MCF 10A (cell line): ENCODE data around the gene GPRC5C. TPM values are rescaled to one million over a fixed set of nuclear protein-coding genes. Genes with fewer than 3 reads are reported as not detected.

Source experiments
- BruUV-seq: library from RNA; stranded (reverse); fragments of 400-500 nt; replicated peaks from 2 replicates; lab custom pipeline; 2021; lab: Mats Ljungman, UMichigan
- CTCF ChIA-PET: fragments of 300-600 bp; sonication (Branson Sonifier 250); formaldehyde crosslinking; extraction: SDS; loops from one replicate; lab custom pipeline; 2021; ENCODE audit warnings: antibody characterized with exemption, inconsistent platforms; lab: Yijun Ruan, JAX
- POLR2A ChIA-PET: fragments of 300-600, 350-650 bp; sonication (Branson Sonifier 250); formaldehyde crosslinking; extraction: SDS; loops from one replicate; lab custom pipeline; 2020; ENCODE audit warnings: antibody characterized with exemption, inconsistent platforms; lab: Yijun Ruan, JAX
- DNase-seq: peaks from one replicate; pipeline ENCODE4 v3.0.0-alpha.2; 2018; ENCODE audit not compliant: unreplicated experiment
- H3K27ac Mint-ChIP-seq: one replicate; pipeline ENCODE4 v1.8.0; 2022; ENCODE audit warnings: mild to moderate bottlenecking, low read depth, mixed read lengths; ENCODE audit not compliant: unreplicated experiment
- H3K27me3 Mint-ChIP-seq: one replicate; pipeline ENCODE4 v1.8.0; 2022; ENCODE audit warnings: mixed read lengths; ENCODE audit not compliant: insufficient read depth, unreplicated experiment
- H3K36me3 Mint-ChIP-seq: one replicate; pipeline ENCODE4 v1.8.0; 2022; ENCODE audit warnings: mild to moderate bottlenecking, moderate library complexity, mixed read lengths; ENCODE audit not compliant: insufficient read depth, unreplicated experiment
- H3K4me1 Mint-ChIP-seq: one replicate; pipeline ENCODE4 v1.8.0; 2022; ENCODE audit warnings: mixed read lengths; ENCODE audit not compliant: insufficient read depth, unreplicated experiment
- H3K4me3 Mint-ChIP-seq: one replicate; pipeline ENCODE4 v1.8.0; 2022; ENCODE audit warnings: mild to moderate bottlenecking, moderate library complexity, mixed read lengths; ENCODE audit not compliant: unreplicated experiment
- H3K9me3 Mint-ChIP-seq: one replicate; pipeline ENCODE4 v1.8.0; 2022; ENCODE audit warnings: mixed read lengths; ENCODE audit not compliant: unreplicated experiment
- intact Hi-C: fragments of 100-400 bp; cut with micrococcal nuclease; formaldehyde crosslinking; loops from 2 replicates; pipeline ENCODE4 v1.14.1; 2022
- total RNA-seq: library from RNA; stranded (reverse); gene quantifications from 2 replicates; pipeline ENCODE4 v1.2.3, GENCODE V29; 2022
- TF ChIP-seq, protein P1 (sequence below): fragments of 200-600 bp; IDR thresholded peaks from one replicate; pipeline ENCODE4 v1.8.0; 2022; ENCODE audit warnings: antibody characterized with exemption, mild to moderate bottlenecking; ENCODE audit not compliant: unreplicated experiment

The GPRC5C gene
- total RNA-seq, 1 experiment from 2014 or later: 17.7 TPM

DNA sequence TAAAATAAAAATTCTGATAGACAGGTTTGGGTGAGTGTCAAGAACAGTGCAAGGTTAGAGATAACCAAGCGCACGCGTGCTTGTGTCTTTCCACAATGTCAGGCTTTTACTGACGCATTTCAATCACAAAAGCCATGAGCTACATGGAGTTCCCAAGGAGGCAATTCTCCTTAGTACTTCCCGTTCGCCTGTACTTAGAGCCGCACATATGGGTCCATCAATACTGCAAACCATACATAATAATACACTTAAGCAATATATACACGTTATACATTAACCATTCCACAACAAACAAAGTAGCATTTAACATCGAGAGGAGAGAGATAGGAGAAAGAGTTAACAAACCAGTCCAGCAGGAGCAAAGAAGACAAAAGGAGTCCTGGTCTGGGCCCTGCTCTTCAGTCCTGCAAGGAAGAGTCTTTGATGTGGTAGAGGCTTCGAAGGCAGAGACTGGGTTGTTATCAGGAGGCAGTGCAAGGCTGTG lies 11.9 kb upstream of the GPRC5C start:
- no TSS peak for BruUV-seq
- TF ChIP-seq, protein P1, sequence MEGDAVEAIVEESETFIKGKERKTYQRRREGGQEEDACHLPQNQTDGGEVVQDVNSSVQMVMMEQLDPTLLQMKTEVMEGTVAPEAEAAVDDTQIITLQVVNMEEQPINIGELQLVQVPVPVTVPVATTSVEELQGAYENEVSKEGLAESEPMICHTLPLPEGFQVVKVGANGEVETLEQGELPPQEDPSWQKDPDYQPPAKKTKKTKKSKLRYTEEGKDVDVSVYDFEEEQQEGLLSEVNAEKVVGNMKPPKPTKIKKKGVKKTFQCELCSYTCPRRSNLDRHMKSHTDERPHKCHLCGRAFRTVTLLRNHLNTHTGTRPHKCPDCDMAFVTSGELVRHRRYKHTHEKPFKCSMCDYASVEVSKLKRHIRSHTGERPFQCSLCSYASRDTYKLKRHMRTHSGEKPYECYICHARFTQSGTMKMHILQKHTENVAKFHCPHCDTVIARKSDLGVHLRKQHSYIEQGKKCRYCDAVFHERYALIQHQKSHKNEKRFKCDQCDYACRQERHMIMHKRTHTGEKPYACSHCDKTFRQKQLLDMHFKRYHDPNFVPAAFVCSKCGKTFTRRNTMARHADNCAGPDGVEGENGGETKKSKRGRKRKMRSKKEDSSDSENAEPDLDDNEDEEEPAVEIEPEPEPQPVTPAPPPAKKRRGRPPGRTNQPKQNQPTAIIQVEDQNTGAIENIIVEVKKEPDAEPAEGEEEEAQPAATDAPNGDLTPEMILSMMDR: no peak
- Mint-ChIP-seq H3K27me3 (no peaks in the 10 kb centered on the region), H3K4me3 (no peak overlapping the region), H3K4me1 (peaks cover 5% of the 10 kb centered on the region), H3K9me3 (no peaks in the 10 kb centered on the region), H3K36me3 (no peaks in the 10 kb centered on the region), H3K27ac (no peak overlapping the region)
- intact Hi-C loops: no loop called here
- POLR2A ChIA-PET: no interaction called here
- DNase-seq: no peak
- CTCF ChIA-PET: no interaction called here

DNA sequence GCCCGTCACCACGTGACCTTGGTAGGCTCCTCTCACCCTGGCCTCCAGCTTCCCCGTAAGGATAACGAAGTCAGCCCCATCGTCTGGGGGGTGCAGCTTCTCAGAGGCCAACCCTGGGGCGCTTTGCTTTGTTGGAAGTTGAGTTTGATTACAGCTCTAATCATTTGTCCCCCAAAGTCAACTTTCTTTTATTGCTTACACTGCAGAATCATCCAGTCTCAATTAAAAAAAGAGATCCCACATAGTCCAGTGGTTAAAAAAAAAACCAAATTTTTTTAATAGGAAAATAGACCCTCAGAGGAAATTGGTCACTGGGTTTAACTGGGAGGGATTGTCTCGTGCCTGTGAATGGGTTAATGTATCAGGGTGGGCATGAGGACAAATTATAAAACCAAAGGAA lies 7.8 kb upstream of the GPRC5C start:
- no peaks in the 10 kb centered on the region for H3K27me3 Mint-ChIP-seq
- no peak for DNase-seq
- intact Hi-C loops: no loop called here
- H3K4me3 Mint-ChIP-seq: no peak overlapping the region
- peaks cover 23% of the 10 kb centered on the region for H3K4me1 Mint-ChIP-seq
- no TSS peak for BruUV-seq
- H3K36me3 Mint-ChIP-seq: peaks cover 6% of the 10 kb centered on the region
- no peaks in the 10 kb centered on the region for H3K9me3 Mint-ChIP-seq
- H3K27ac Mint-ChIP-seq: no peak overlapping the region
- TF ChIP-seq, protein P1: no peak
- ChIA-PET CTCF (interaction anchor here (0.9 to 2.0 kb wide), 3 partner anchors 14 to 180 kb away, joined by 3 to 9 read pairs (median 3); no protein-coding TSS in a partner anchor), POLR2A (no interaction called here)

DNA sequence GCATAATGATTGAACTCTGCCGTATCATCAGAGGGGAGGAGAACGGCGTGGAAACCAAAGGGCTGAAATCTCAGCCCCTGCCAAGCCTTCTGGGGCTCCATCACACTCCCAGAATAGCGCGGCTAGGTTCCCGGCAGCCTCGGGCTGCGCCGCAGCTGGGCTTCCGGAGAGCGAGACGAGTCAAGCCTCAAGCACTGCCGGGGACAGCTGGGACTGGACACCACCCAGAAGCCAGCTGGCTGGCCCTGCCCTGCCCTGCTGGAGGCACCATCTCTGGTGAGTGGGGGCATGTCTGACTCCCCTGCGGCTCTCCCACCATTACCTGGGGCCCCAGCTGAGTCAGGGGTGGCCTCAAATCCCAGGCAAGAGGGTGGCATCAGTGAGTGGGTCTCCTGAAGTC lies 7.2 kb upstream of the GPRC5C start:
- no peak overlapping the region for H3K27ac Mint-ChIP-seq
- H3K36me3 Mint-ChIP-seq: peaks cover 6% of the 10 kb centered on the region
- intact Hi-C loops: no loop called here
- no peaks in the 10 kb centered on the region for H3K9me3 Mint-ChIP-seq
- ChIA-PET CTCF (interaction anchor here (2.0 kb wide), 1 partner anchor 33 kb away, joined by 9 read pairs; no protein-coding TSS in a partner anchor), POLR2A (no interaction called here)
- DNase-seq: no peak
- TF ChIP-seq, protein P1: no peak
- BruUV-seq: no TSS peak
- peaks cover 23% of the 10 kb centered on the region for H3K4me1 Mint-ChIP-seq
- H3K27me3 Mint-ChIP-seq: no peaks in the 10 kb centered on the region
- H3K4me3 Mint-ChIP-seq: no peak overlapping the region

DNA sequence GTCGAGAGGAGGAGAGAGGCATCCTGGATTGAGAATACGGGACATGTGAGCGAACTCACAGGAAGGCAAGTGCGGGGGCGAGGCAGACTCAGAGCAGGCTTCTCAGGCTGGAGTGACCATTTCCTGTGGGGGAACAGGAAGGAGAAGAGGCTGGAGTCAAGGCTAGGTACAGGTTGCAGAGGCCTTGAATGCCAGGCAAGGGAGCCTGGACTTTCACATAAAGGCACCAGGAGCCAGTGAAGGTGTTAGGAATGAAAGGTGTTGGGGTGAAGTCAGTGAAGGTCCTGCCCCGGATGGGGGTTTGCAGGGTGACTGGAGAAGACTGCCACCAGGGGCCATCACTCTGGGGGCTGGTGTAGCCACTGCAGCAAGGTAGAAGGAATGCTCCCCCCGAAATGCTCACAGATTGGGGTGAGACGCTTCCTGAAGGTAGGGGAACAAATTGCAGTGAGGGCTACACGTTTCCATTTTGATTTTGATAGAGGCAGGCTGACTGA lies 5.3 kb upstream of the GPRC5C start:
- Mint-ChIP-seq H3K4me1 (peaks cover 29% of the 10 kb centered on the region), H3K4me3 (no peak overlapping the region), H3K9me3 (no peaks in the 10 kb centered on the region), H3K27ac (peak overlapping the region; percentile 84), H3K27me3 (no peaks in the 10 kb centered on the region), H3K36me3 (peaks cover 6% of the 10 kb centered on the region)
- no TSS peak for BruUV-seq
- TF ChIP-seq, protein P1: no peak
- no peak for DNase-seq
- POLR2A ChIA-PET: interaction anchor here (0.8 kb wide), 1 partner anchor 33 kb away, joined by 3 read pairs; no protein-coding TSS in a partner anchor
- CTCF ChIA-PET: no interaction called here
- intact Hi-C loops: no loop called here
